Lower leg skin (tissue), 3 donors: ENCODE results near the gene MEF2D.

Experiments used
- CTCF ChIP-seq, 3 donors: fragments of 450-650 bp; IDR thresholded peaks; one replicate each; pipeline ENCODE4 v1.5.1; 2016; ENCODE audit warnings: antibody characterized with exemption in 3 of 3, mild to moderate bottlenecking in 3 of 3, moderate library complexity in 2 of 3
- POLR2A ChIP-seq, 2 donors: fragments of 450-650 bp; IDR thresholded peaks; one replicate each; pipeline ENCODE4 v1.6.1; 2016 to 2017; ENCODE audit warnings: antibody characterized with exemption in 2 of 2, mild to moderate bottlenecking in 1 of 2, moderate library complexity in 1 of 2

DNA sequence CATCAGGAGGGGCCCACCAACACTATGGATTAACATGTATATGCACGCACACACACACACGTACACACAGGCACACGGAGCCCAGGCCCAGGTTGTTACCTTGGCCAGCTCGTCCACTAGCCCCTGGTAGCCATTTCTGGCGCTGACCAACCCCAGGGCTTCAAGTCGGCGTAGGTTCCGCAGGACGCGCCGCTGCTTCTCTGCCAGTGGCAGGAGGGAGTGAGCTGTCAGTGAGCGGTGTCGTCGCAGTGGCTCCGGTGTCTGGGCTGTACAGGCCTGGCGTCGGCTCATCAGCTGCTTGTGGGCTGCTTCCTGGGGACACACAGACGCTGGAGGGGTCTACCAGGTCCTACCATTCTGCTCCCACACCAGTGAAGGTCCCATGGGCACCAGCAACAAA lies 29.4 kb upstream of the MEF2D start:
- no peak for TF ChIP-seq CTCF (IDR thresholded peaks at IDR 0.05)
- no peak for TF ChIP-seq POLR2A (IDR thresholded peaks at IDR 0.05)
